Kidney capillary endothelial cell (primary cell): ENCODE measurements around the gene CLN6.
"Not testable (repeated sequence)": the region's sequence is repeated elsewhere in the genome, so short reads cannot be mapped to it uniquely, and the experiment has no call there.

Experiments used
- DNase-seq: peaks from one replicate; pipeline ENCODE4 v3.0.0-alpha.2; 2018; ENCODE audit warnings: low spot score

Gene CLN6

GRCh38 chr15:68256675-68257450 lies 27.3 kb upstream of the CLN6 start:
- peak; percentile 43 for DNase-seq

DNA sequence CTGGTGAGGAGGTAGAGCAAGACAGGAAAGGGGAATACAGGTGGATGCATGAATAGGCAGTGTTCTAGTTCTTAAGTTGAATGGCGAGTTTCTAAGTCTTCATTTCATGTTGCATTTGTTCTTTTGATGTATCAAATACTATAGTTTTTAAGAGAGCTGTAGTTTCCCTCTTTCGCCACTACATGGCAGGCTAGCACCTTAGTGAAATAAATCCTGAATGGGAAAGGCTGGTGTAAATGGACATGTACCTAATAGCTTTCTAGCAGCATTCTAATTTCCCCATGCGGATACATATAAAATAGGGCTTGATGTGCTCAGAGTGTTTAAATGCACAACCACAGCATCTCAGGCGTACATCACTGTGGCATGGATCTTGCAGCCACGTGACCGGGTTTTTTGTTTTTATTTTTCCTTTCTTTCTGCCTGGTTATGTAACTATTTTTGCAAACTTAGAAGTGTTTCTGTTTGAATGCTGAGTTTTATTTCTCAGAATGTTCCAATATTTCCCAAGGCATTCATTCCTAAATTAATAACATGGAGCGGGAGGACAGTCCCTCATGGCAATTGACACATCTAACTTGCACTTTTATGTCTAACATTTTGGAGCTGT lies 23.5 kb upstream of the CLN6 start:
- DNase-seq: peak; percentile 79

DNA sequence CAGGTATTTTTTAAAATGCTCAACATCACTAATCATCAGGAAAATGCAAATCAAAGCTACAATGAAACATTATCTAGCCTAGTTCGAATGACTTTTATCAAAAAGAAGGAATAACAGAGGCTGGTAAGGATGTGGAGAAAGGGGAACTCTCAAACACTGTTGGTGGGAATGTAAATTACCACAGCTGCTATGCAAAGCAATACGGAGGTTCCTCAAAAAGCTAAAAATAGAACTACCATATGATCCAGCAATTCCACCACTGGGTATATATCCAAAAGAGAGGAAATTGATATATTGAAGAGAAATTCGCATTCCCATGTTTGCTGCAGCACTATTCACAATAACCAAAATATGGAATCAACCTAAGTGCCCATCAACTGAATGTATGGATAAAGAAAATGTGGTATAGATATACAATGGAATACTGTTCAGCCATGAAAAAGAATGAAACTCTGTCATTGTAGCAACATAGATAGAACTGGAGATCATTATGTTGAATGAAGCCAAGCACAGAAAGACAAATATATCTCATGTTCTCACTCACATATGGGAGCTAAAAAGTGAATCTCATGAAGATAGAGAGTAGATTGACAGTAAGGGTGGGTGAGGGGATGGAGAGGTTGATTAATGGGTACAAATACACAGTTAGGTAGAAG lies 19.7 kb upstream of the CLN6 start:
- DNase-seq: no peak

- DNase-seq: no peak
Observed at GRCh38 chr15:68244235-68244634, 14.7 kb upstream of the CLN6 start.

GRCh38 chr15:68241088-68241935 lies 11.8 kb upstream of the CLN6 start:
- DNase-seq: no peak

DNA sequence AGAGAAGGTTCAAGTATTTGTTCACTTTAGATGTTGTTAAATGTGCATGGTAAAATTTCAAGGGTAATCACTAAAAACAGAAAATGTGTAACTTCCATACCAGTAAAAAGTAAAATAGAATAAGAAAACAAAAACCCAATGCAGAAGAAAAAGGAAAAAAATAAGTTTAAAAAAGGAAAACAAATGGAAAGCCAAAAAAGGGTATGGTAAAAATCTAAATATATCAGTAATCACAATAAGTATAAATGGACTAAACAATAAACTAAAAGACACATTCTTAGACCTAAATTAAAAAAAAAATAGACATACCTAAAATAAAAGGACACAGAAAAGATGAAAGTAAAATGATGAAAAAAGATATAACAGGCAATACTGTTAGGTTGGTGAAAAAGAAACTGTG lies 9.5 kb upstream of the CLN6 start:
- DNase-seq: no peak

DNA sequence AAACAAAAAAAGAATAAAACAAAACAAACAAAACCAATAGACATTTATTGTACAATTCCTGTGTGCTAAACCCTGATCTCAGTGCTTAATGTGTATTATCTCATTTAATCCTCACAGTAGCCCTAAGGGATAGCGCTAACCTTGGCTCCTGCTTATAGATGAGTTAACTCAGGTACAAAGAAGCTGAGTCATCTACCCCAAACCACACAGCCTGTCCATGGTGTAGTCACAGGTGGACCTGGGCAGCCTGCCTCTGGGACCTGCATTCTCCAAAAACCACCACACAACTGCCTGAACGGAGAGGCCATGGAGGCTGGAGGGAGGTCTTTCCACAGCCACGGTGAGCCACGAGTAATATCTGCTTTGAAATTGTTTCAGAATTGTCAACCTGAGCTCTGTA lies 5.5 kb upstream of the CLN6 start:
- no peak for DNase-seq

GRCh38 chr15:68234520-68234919 lies 5.0 kb upstream of the CLN6 start:
- DNase-seq: not testable (repeated sequence)

DNA sequence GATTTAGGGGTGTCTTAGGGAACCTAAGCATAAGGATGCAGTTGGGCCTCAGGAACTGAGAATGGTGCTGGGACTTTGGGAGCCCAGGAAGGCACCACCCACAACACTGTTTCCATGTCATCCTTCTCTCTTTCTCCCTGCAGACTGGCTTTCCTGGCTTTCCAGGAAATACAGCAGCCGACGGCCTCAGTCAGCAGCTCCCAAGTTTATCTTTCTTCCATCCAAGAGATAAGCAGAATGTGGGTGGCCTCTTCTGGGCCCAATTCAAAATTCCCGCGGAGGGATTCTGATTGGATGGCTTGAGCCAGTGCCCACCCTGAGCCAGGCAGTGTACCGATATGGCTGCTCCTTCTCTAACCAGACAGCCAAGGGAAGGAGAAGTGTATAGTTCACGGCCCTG lies 4.5 kb upstream of the CLN6 start:
- no peak for DNase-seq

DNA sequence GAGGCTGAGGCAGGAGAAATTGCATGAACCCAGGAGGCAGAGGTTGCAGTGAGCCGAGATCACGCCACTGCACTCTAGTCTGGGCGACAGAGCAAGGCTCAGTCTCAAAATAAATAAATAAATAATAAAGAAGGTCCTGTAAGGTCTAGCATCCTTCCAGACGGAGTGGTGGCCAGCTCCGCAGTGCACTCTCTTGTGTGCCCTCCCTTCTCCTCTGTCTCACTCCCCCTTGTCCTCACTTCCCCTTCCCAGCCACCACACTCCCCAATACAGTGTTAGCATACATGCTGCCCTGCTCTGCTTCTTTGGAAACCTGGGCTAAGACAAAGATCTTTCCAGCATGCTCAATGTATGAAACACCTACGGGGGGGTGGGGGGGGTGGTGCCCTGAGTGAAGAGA lies 3.4 kb upstream of the CLN6 start:
- DNase-seq: no peak

- DNase-seq: no peak
Observed at GRCh38 chr15:68232449-68232848, 2.9 kb upstream of the CLN6 start.

DNA sequence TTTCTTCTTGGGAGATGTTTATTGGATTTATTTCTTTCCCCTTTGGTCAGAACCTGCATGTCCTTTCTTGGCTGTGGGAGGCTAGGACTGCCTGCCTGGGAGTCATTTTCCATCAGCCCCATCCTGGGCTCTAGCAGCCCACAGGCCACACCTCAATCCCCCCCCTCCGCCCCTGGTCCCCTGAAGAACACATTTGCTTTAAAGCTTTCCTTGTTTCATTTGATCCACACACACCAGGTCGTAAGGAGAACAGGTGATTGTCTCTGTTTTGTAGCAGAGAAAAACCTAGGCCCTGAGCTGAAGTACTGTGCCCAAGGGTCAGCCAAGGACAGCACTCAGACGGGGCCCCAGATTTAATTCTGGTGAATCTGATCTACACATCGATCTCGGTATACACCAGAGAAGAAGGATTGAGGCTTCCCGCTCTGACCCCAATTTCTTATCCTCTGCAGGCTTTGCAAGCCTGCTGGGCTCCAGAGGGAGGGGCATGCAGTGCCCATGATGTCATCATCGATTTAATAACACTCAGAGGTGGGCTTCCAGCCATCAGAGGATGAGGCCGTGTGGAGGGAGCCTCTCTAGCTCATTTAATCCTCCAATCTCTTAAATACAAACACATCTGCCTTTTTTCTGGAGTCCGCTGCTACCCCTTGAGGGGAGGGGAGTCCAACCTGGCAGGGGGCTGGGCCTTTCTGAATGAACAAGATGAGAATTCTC lies 1.7 kb upstream of the CLN6 start:
- DNase-seq: no peak

- DNase-seq: no peak
Observed at GRCh38 chr15:68230157-68231100, 901 bp upstream of the CLN6 start.

- no peak for DNase-seq
Observed at GRCh38 chr15:68228971-68229385, 550 bp downstream of the CLN6 start.

GRCh38 chr15:68228143-68228970 lies 1.2 kb downstream of the CLN6 start:
- DNase-seq: no peak

DNA sequence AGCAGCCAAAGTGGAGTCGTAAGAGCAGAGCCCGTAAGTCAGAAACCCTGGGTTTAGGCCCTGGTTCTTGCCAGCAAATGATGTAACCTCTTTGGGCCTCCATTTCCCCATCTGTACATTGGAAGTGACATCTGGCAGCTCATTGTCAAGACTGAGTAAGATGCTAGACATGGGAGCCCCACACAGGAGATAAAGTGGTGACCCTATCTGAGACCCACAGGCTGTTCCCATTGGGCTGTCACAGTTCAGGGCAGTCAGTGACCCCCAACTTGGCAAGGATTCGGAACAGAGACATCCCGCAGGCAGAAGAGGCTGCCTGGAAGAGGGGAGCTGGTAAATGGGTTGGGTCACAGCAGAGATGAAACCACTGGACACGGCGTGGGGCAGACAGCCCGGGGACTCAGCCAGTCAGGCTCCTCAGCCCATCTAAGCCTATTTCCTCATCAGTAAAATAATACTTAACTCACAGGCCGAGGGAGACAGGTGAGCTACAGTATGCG lies 1.8 kb downstream of the CLN6 start:
- DNase-seq: no peak

- not testable (repeated sequence) for DNase-seq
Observed at GRCh38 chr15:68225442-68225841, 4.1 kb downstream of the CLN6 start.

DNA sequence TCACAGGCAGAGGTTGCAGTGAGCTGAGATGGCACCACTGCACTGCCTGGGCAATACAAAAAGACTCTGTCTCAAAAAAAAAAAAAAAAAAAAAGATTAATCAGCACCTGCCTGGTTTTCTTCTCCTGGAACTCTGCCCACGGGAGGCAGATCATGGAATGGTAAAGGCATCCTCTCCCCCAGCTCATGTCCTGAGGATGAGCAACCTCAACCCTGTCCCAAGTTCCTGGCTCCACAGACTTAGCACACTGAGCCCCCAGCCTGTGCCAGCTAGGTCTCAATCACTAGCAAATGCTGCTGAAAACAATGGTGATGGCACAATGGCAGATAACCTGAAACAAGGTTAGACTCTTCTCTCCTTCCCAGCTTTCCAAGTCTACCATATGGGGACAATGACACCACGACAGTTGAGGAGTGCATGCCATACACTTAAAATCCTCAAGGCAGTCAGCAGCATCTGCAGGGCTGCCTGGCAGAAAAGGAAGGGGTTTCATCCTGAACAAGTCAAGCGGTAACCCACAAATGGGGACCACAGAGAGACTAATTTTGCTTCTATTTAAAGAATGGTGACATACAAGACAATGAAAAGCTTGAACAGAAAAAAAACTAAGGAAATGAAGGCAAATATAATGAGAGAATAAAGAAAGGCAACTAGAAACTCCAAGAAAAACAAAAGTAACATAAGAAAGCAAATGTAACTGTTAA lies 4.8 kb downstream of the CLN6 start:
- no peak for DNase-seq

- no peak for DNase-seq
Observed at GRCh38 chr15:68224108-68224507, 5.4 kb downstream of the CLN6 start.
